NCI-H69 (cell line): ENCODE data around the gene C4orf50.

Experiments
- DNase-seq: peaks from one replicate; lab custom pipeline; 2025; lab: John Stamatoyannopoulos, UW

C4orf50 gene

GRCh38 chr4:5992828-5993321 lies 25.4 kb downstream of the C4orf50 start:
- DNase-seq: peak; percentile 48

GRCh38 chr4:5992171-5992827 lies 25.9 kb downstream of the C4orf50 start:
- no peak for DNase-seq

GRCh38 chr4:5991405-5991804 lies 26.8 kb downstream of the C4orf50 start:
- DNase-seq: no peak

GRCh38 chr4:5990446-5991160 lies 27.6 kb downstream of the C4orf50 start:
- no peak for DNase-seq

GRCh38 chr4:5989236-5990225 lies 28.7 kb downstream of the C4orf50 start:
- no peak for DNase-seq

- no peak for DNase-seq
Measured at GRCh38 chr4:5988086-5988845, 30.0 kb downstream of the C4orf50 start.

- no peak for DNase-seq
Measured at GRCh38 chr4:5984843-5985242, 33.4 kb downstream of the C4orf50 start.

- no peak for DNase-seq
Measured at GRCh38 chr4:5982156-5982973, 35.9 kb downstream of the C4orf50 start.

GRCh38 chr4:5980436-5981155 lies 37.6 kb downstream of the C4orf50 start:
- peak; percentile 39 for DNase-seq

GRCh38 chr4:5979981-5980380 lies 38.2 kb downstream of the C4orf50 start:
- DNase-seq: peak; percentile 81

GRCh38 chr4:5976921-5977320 lies 41.3 kb downstream of the C4orf50 start:
- no peak for DNase-seq

- DNase-seq: peak; percentile 5
Measured at GRCh38 chr4:5976431-5976830, 41.8 kb downstream of the C4orf50 start.

GRCh38 chr4:5974321-5974720 lies 43.9 kb downstream of the C4orf50 start:
- DNase-seq: no peak

- no peak for DNase-seq
Measured at GRCh38 chr4:5973486-5974220, 44.6 kb downstream of the C4orf50 start.

- no peak for DNase-seq
Measured at GRCh38 chr4:5973033-5973432, 45.2 kb downstream of the C4orf50 start.

GRCh38 chr4:5972571-5972970 lies 45.7 kb downstream of the C4orf50 start:
- no peak for DNase-seq

- DNase-seq: peak; percentile 70
Measured at GRCh38 chr4:5971078-5971450, 47.2 kb downstream of the C4orf50 start.

- DNase-seq: no peak
Measured at GRCh38 chr4:5970381-5971077, 47.7 kb downstream of the C4orf50 start.

- no peak for DNase-seq
Measured at GRCh38 chr4:5969777-5970176, 48.5 kb downstream of the C4orf50 start.
